A549 (cell line): ENCODE measurements around the gene PTGER1. TPM values are rescaled to one million over a fixed set of nuclear protein-coding genes. Genes with fewer than 3 reads are reported as not detected.

Experiments used
- ATAC-seq, 2 experiments: fragments of 200-7000 bp in 1 of 2; fragments of >200 bp in 1 of 2; cut with Nextera tagmentation in 1 of 2; cut with Tn5 transposase in 1 of 2; 3 replicates each; pipeline versions ENCODE4 v1.8.0 to v1.9.1; 2018 to 2020; ENCODE audit warnings: mild to moderate bottlenecking in 1 of 2, moderate library complexity in 1 of 2
- CTCF ChIA-PET: fragments of 300-600 bp; sonication (Branson Sonifier 250); formaldehyde crosslinking; extraction: SDS; loops from one replicate; lab custom pipeline; 2021; ENCODE audit warnings: antibody characterized with exemption, inconsistent platforms; lab: Yijun Ruan, JAX
- POLR2A ChIA-PET: fragments of 350-600 bp; formaldehyde crosslinking; extraction: SDS; loops from one replicate; lab custom pipeline; 2021; ENCODE audit warnings: antibody characterized with exemption, inconsistent platforms; lab: Yijun Ruan, JAX
- DNase-seq, 2 experiments: peaks; one replicate each; pipeline versions ENCODE4 v3.0.0 to v3.0.0-alpha.2; 2011 to 2016; ENCODE audit warnings: low read depth in 1 of 2, low spot score in 1 of 2
- FAIRE-seq: peaks from 2 replicates; lab custom pipeline; 2011; peaks lifted over from hg19 to GRCh38; lab: Jason Lieb, UNC
- H3K27ac ChIP-seq, 2 experiments: fragments of >200 bp; sonication (Bioruptor Twin); formaldehyde crosslinking; 3 replicates each; pipeline ENCODE4 v1.5.1; 2016 to 2017
- H3K4me1 ChIP-seq: fragments of >200 bp; sonication (Bioruptor Twin); formaldehyde crosslinking; 3 replicates; pipeline ENCODE4 v1.6.1; 2016
- H3K4me2 ChIP-seq: fragments of >200 bp; sonication (Bioruptor Twin); formaldehyde crosslinking; 3 replicates; pipeline ENCODE4 v1.6.1; 2016
- H3K4me3 ChIP-seq: fragments of >200 bp; sonication (Bioruptor Twin); formaldehyde crosslinking; 3 replicates; pipeline ENCODE4 v1.5.1; 2016
- H3K9me3 ChIP-seq: fragments of >200 bp; sonication (Bioruptor Twin); formaldehyde crosslinking; 3 replicates; pipeline ENCODE4 v1.6.1; 2016
- EHF ChIP-seq: fragments of 250-450 bp; sonication (Bioruptor Pico); IDR thresholded peaks from 2 replicates; pipeline ENCODE4 v1.5.0; 2020; ENCODE audit warnings: mild to moderate bottlenecking
- HEYL ChIP-seq: fragments of 250-450 bp; sonication (Bioruptor Pico); IDR thresholded peaks from 2 replicates; pipeline ENCODE4 v1.8.0; 2021; ENCODE audit warnings: mild to moderate bottlenecking, moderate library complexity
- HMGXB4 ChIP-seq: fragments of 250-450 bp; sonication (Bioruptor Pico); IDR thresholded peaks from 2 replicates; pipeline ENCODE4 v1.5.0; 2021; ENCODE audit warnings: mild to moderate bottlenecking, moderate library complexity, borderline replicate concordance
- HOXB5 ChIP-seq: fragments of 250-450 bp; sonication (Bioruptor Pico); IDR thresholded peaks from 2 replicates; pipeline ENCODE4 v1.5.0; 2020; ENCODE audit warnings: mild to moderate bottlenecking, moderate library complexity
- JUNB ChIP-seq: fragments of >200 bp; sonication (Bioruptor Twin); formaldehyde crosslinking; IDR thresholded peaks from 2 replicates; pipeline ENCODE4 v1.6.1; 2016
- MYC ChIP-seq: IDR thresholded peaks from 2 replicates; pipeline ENCODE4 v1.6.1; 2012; ENCODE audit warnings: mild to moderate bottlenecking, inconsistent platforms, low read length, improper control_type of control experiment, borderline replicate concordance
- PBX3 ChIP-seq: IDR thresholded peaks from 2 replicates; pipeline ENCODE4 v1.6.1; 2012
- PHF8 ChIP-seq: fragments of 200-600 bp; sonication (generic); IDR thresholded peaks from 2 replicates; pipeline ENCODE4 v1.6.1; 2016; ENCODE audit warnings: low read depth, mild to moderate bottlenecking, antibody characterized with exemption, moderate library complexity, borderline replicate concordance
- RAD21 ChIP-seq, 2 experiments: fragments of >200 bp in 1 of 2; sonication (Bioruptor Twin) in 1 of 2; formaldehyde crosslinking in 1 of 2; IDR thresholded peaks in 1 of 2; conservative IDR thresholded peaks in 1 of 2; 2 replicates in 1 of 2; 3 replicates in 1 of 2; pipeline ENCODE4 v1.6.1; 2012 to 2018; ENCODE audit warnings: inconsistent platforms in 1 of 2
- RFX5 ChIP-seq: fragments of 450-650 bp; IDR thresholded peaks from 2 replicates; pipeline ENCODE4 v1.7.1; 2014; ENCODE audit warnings: antibody characterized with exemption, mild to moderate bottlenecking, moderate library complexity
- TFCP2L1 ChIP-seq: fragments of 250-450 bp; sonication (Bioruptor Pico); IDR thresholded peaks from 2 replicates; pipeline ENCODE4 v1.5.0; 2021; ENCODE audit warnings: mild to moderate bottlenecking
- TP53 ChIP-seq: fragments of 250-450 bp; sonication (Bioruptor Pico); IDR thresholded peaks from 2 replicates; pipeline ENCODE4 v1.5.0; 2021; ENCODE audit warnings: mild to moderate bottlenecking, moderate library complexity
- ZFP36 ChIP-seq: fragments of 450-650 bp; IDR thresholded peaks from 2 replicates; pipeline ENCODE4 v1.6.1; 2014; ENCODE audit warnings: borderline replicate concordance; ENCODE audit not compliant: partially characterized antibody
- WGBS: methylation state at CpG from one replicate; pipeline ENCODE4 v1.1.6; 2017; ENCODE audit errors: missing lambda C conversion rate; 5-methylcytosine and 5-hydroxymethylcytosine counted together
- polyA plus RNA-seq, 4 experiments: library from polyadenylated mRNA; depleted of rRNA in 3 of 4; stranded (reverse); fragments of >200 nt; fragmentation: RNase III in 1 of 4; extraction: RNeasy Plus Mini Kit Qiagen cat#74134 plus additional on column Dnase treatment in 1 of 4; gene quantifications; 2 replicates in 3 of 4; 3 replicates in 1 of 4; pipeline ENCODE4 v1.2.3, GENCODE V29; 2011 to 2017

The PTGER1 gene
- polyA plus RNA-seq, 2 of the 4 experiments (the other 2 are of a cell fraction): 0.06 to 0.17 TPM

- peak overlapping the region; percentile 93 for H3K4me2 ChIP-seq
- no CpG with 5 or more reads among the region's 28 CpGs for WGBS
- no peak for FAIRE-seq
- POLR2A ChIA-PET: interaction anchor here (1.5 to 3.9 kb wide), 2 partner anchors 11 to 22 kb away, joined by 7 to 31 read pairs; partner anchors contain the start of gene DNAJB1
- TF ChIP-seq HEYL (CRISPR knock-in tag) (no peak), PHF8 (peak; percentile 59; the same call in 1 of the 2 replicates), RAD21 (conservative IDR thresholded peaks at IDR 0.05 in 1 of 2, IDR thresholded peaks at IDR 0.05 in 1 of 2) (0 out of 5 replicates have a peak, but pooled peaks of 1 of the 2 experiments have one; percentile 9), TFCP2L1 (CRISPR knock-in tag) (no peak)
- TF ChIP-seq, all 56 proteins: peak for 2
- H3K9me3 ChIP-seq: no peaks in the 10 kb centered on the region
- DNase-seq: no peak
- CTCF ChIA-PET: interaction anchor here (0.6 to 3.7 kb wide), 5 partner anchors 10 to 350 kb away, joined by 3 to 21 read pairs (median 6); no protein-coding TSS in a partner anchor
- ATAC-seq: peak in 1 of 2 experiments; percentile 4; a peak in 1 of 6 replicates
- peaks cover 28% of the 10 kb centered on the region for H3K4me1 ChIP-seq
- peak overlapping the region; percentile 89 to 99 for H3K27ac ChIP-seq
- H3K4me3 ChIP-seq: peak overlapping the region; percentile 68
Measured at GRCh38 chr19:14495672-14496028, 20.5 kb upstream of the PTGER1 start.

- DNase-seq (no peak), FAIRE-seq (no peak), ATAC-seq (no peak)
- WGBS: 17% methylated on average over 8 of the region's 14 CpGs
- POLR2A ChIA-PET: interaction anchor here (0.6 to 3.9 kb wide), 3 partner anchors 12 to 23 kb away, joined by 6 to 31 read pairs (median 7); partner anchors contain the start of gene DNAJB1
- TF ChIP-seq PBX3: no peak
- no peak for TF ChIP-seq HOXB5
- TF ChIP-seq TP53 (CRISPR knock-in tag): no peak
- TF ChIP-seq RFX5: no peak
- no peak for TF ChIP-seq EHF (CRISPR knock-in tag)
- peak; percentile 30 for TF ChIP-seq ZFP36
- TF ChIP-seq JUNB: no peak
- Histone ChIP-seq H3K4me2 (peak overlapping the region; percentile 93), H3K4me3 (peak overlapping the region; percentile 68), H3K27ac (peak overlapping the region; percentile 89 to 99), H3K9me3 (no peaks in the 10 kb centered on the region), H3K4me1 (peaks cover 28% of the 10 kb centered on the region)
- CTCF ChIA-PET: interaction anchor here (1.0 to 3.7 kb wide), 3 partner anchors 9 to 20 kb away, joined by 3 to 21 read pairs (median 6); no protein-coding TSS in a partner anchor
Measured at GRCh38 chr19:14494910-14495671, 19.9 kb upstream of the PTGER1 start.

GRCh38 chr19:14494411-14494810 is 19.3 kb upstream of the PTGER1 start:
- DNase-seq: no peak
- POLR2A ChIA-PET: interaction anchor here (3.9 kb wide), 1 partner anchor 24 kb away, joined by 31 read pairs; the partner anchor contains the start of gene DNAJB1
- TF ChIP-seq HMGXB4 (CRISPR knock-in tag): no peak
- no peak for TF ChIP-seq RFX5
- TF ChIP-seq TFCP2L1 (CRISPR knock-in tag): no peak
- TF ChIP-seq MYC: no peak
- no peak for ATAC-seq
- H3K4me2 ChIP-seq: peak overlapping the region; percentile 93
- FAIRE-seq: no peak
- 80% methylated on average over 4 of the region's 4 CpGs for WGBS
- peaks cover 28% of the 10 kb centered on the region for H3K4me1 ChIP-seq
- no peaks in the 10 kb centered on the region for H3K9me3 ChIP-seq
- H3K27ac ChIP-seq: peak overlapping the region; percentile 89 to 99
- peak overlapping the region; percentile 68 for H3K4me3 ChIP-seq
- CTCF ChIA-PET: interaction anchor here (3.7 kb wide), 2 partner anchors 9 to 11 kb away, joined by 15 to 21 read pairs; no protein-coding TSS in a partner anchor
